ENCODE measurements around the gene PPP2R3A. TPM values are rescaled to one million over a fixed set of nuclear protein-coding genes. Genes with fewer than 3 reads are reported as not detected.

The PPP2R3A gene
- total and polyA plus RNA-seq, 12 donors, result 2.1 to 23.1 (median 14.3) TPM

DNA sequence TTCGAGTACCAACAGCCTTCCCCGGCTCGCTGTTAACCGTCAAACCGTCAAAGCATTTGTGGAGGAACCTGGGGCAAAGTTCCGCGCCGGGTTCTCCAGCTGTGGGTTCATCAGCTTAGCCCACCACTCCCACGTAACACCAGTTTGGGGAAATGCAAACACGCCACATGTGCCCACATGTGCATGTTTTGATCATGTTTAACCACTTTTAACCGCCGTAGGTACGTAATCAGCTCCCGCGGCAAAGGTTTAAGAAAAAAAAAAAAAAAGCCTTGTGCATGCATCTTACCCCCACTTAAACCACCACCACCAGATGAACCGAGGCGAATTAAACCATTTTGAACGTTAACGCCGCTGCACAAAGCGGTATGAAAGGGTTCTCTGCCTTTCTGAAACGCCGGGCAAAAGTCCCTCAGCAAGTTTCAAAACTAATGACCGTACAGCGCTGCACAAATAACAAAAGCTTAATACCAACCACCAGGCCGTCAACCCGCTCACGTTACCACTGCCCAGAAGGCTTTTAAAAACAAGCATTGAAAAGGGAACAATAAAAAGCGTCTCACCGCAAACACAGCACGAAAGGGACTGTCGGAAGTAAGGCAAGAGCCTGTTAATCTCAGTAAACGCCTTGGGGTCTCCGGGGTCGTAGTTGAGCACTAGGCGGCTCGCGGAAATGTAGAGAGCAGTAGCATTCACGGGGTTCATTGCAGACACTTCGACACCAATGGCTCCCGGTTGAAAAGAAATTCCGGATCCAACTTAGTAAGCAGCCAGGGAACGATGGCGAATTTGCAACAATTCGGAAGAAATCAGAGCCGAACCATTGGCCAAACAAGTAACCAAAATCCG is 229.1 kb downstream of the PPP2R3A start:
- peak overlapping the region; percentile 19 to 81 (median 44) for H3K4me3 ChIP-seq
- H3K27ac ChIP-seq, result peak overlapping the region; percentile 98 to 100 (median 100)
- H3K4me1 ChIP-seq (replicated peaks in 1 of 2), result peaks cover 42 to 49% of the 10 kb centered on the region in 2 donors
- intact Hi-C loops (cut with DNase I), result loop anchor here in 1 of 2 donors (5.0 to 10.0 kb wide), 3 partner anchors 42 to 110 kb away; no protein-coding TSS in a partner anchor
- TF ChIP-seq POLR2A (IDR thresholded peaks at IDR 0.05) (no peak), CTCF (IDR thresholded peaks at IDR 0.05) (peak in 1 of 6 experiments; percentile 20)
- H3K27me3 ChIP-seq, result no peaks in the 10 kb centered on the region
- 0 to 1% (median 0%) methylated on average over 47 of the region's 47 CpGs for WGBS, 4 donors
- H3K36me3 ChIP-seq (replicated peaks in 1 of 2), result no peaks in the 10 kb centered on the region
- DNase-seq, result peak in 5 of 7 donors; percentile 33 to 66 (median 42)
- no peaks in the 10 kb centered on the region for H3K9me3 ChIP-seq (replicated peaks in 1 of 3)

GRCh38 chr3:136195258-136196063 is 229.9 kb downstream of the PPP2R3A start:
- Histone ChIP-seq H3K27me3 (no peaks in the 10 kb centered on the region), H3K9me3 (replicated peaks in 1 of 3) (no peaks in the 10 kb centered on the region), H3K27ac (peak overlapping the region; percentile 98 to 100 (median 100)), H3K4me1 (replicated peaks in 1 of 2) (peaks cover 36 to 41% of the 10 kb centered on the region in 2 donors), H3K4me3 (peak overlapping the region; percentile 25 to 81 (median 68)), H3K36me3 (replicated peaks in 1 of 2) (no peaks in the 10 kb centered on the region)
- 0% methylated on average over 13 to 102 of the region's 103 CpGs for WGBS, 4 donors
- DNase-seq, result peak; percentile 68 to 87 (median 83)
- TF ChIP-seq POLR2A (IDR thresholded peaks at IDR 0.05) (peak in 1 of 2 donors; percentile 41), CTCF (IDR thresholded peaks at IDR 0.05) (no peak)
- intact Hi-C loops (cut with DNase I), result loop anchor here in 1 of 2 donors (5.0 to 10.0 kb wide), 2 partner anchors 52 to 111 kb away; no protein-coding TSS in a partner anchor

DNA sequence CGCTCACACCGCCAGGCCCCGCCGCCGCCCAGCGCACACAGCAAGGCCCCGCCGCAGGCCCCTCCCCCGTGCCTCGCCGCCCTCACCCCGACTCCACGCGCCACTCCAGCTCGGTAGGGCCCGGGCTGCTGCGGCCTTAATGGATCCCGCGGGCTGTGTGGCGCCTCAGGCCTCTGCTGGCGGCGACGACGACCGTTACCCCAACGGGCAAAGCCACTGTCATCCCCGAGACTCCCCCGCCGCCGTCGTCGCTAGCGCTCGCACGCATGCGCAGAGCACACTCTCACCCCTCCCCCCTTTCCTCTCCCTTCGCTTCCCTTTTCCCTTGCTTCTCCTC is 230.5 kb downstream of the PPP2R3A start, which contains the start of gene MSL2:
MSL2 (minus strand) TSS at position 272 of the 337 bp plus-strand sequence. CDS start 1,222 bp downstream, outside the sequence.
- Histone ChIP-seq H3K27ac (peak within 1 kb of the TSS; percentile 98 to 100 (median 100)), H3K27me3 (no peaks in the 10 kb centered on the region), H3K36me3 (replicated peaks in 1 of 2) (no peaks in the 10 kb centered on the region), H3K4me3 (peak within 1 kb of the TSS; percentile 25 to 81 (median 68)), H3K9me3 (replicated peaks in 1 of 3) (no peaks in the 10 kb centered on the region), H3K4me1 (replicated peaks in 1 of 2) (peaks cover 30 to 35% of the 10 kb centered on the region in 2 donors)
- TF ChIP-seq POLR2A (IDR thresholded peaks at IDR 0.05) (peak; percentile 49 to 51), CTCF (IDR thresholded peaks at IDR 0.05) (no peak)
- DNase-seq, result peak in 1 of 7 donors; percentile 82
- 0 to 1% (median 0%) methylated on average over 15 to 37 of the region's 37 CpGs for WGBS, 4 donors
- intact Hi-C loops (cut with DNase I), result loop anchor here in 1 of 2 donors (5.0 to 10.0 kb wide), 2 partner anchors 51 to 111 kb away; no protein-coding TSS in a partner anchor
